HCT116 (cell line): ENCODE data around the gene MED15. TPM values are rescaled to one million over a fixed set of nuclear protein-coding genes. Genes with fewer than 3 reads are reported as not detected.

Experiments
- ATAC-seq: fragments of 200-7000 bp; cut with Tn5 transposase; 2 replicates; pipeline ENCODE4 v1.9.1; 2020; ENCODE audit warnings: mild to moderate bottlenecking, moderate library complexity
- BruUV-seq: library from RNA; stranded (reverse); fragments of 400-500 nt; replicated peaks from 2 replicates; lab custom pipeline; 2021; lab: Mats Ljungman, UMichigan
- CTCF ChIA-PET: fragments of 300-600 bp; sonication (Branson Sonifier 250); formaldehyde crosslinking; loops from one replicate; lab custom pipeline; 2021; ENCODE audit warnings: antibody characterized with exemption; lab: Charles Lee
- POLR2A ChIA-PET: fragments of 300-600, 350-600 bp; sonication (Branson Sonifier 250); formaldehyde crosslinking; loops from one replicate; lab custom pipeline; 2021; ENCODE audit warnings: antibody characterized with exemption; lab: Charles Lee
- RAD21 ChIA-PET, 2 experiments: fragments of 300-600 bp; sonication (Branson Sonifier 250); formaldehyde crosslinking; loops; one replicate each; lab custom pipeline; 2023; ENCODE audit warnings: low total read pairs in 2 of 2; ENCODE audit not compliant: uncharacterized antibody in 2 of 2, unreplicated experiment in 2 of 2, low non-redundant PET in 1 of 2; lab: Charles Lee
- DNase-seq: peaks from one replicate; pipeline ENCODE4 v3.0.0-alpha.2; 2010; ENCODE audit warnings: low read depth, low spot score
- H2AFZ ChIP-seq: fragments of 200-600 bp; shearing (Covaris generic), sonication (generic); 2 replicates; pipeline ENCODE4 v1.6.1; 2017; ENCODE audit warnings: low read depth, mixed run types, mixed read lengths, antibody characterized with exemption, low read length; ENCODE audit not compliant: poor library complexity, severe bottlenecking
- H3K27ac ChIP-seq: 2 replicates; pipeline ENCODE4 v1.5.1; 2012; ENCODE audit warnings: low read depth, low read length
- H3K27me3 ChIP-seq: fragments of 200-600 bp; sonication (generic); 2 replicates; pipeline ENCODE4 v1.6.1; 2016; ENCODE audit warnings: mixed run types, low read length, mixed read lengths; ENCODE audit not compliant: insufficient read depth
- H3K36me3 ChIP-seq, 2 experiments: fragments of 200-500 bp in 1 of 2; fragments of 200-600 bp in 1 of 2; sonication (Bioruptor generic) in 1 of 2; sonication (generic) in 1 of 2; 2 replicates each; pipeline versions ENCODE4 v1.5.1 to v1.6.1; 2014 to 2016; ENCODE audit warnings: low read length in 2 of 2, inconsistent platforms in 1 of 2, mixed read lengths in 1 of 2, mixed run types in 1 of 2; ENCODE audit not compliant: insufficient read depth in 2 of 2, control insufficient read depth in 1 of 2
- H3K4me1 ChIP-seq, 2 experiments: fragments of 200-600 bp in 1 of 2; sonication (generic) in 1 of 2; 2 replicates each; pipeline versions ENCODE4 v1.5.1 to v1.6.1; 2012 to 2017; ENCODE audit warnings: low read length in 2 of 2, inconsistent platforms in 1 of 2, mild to moderate bottlenecking in 1 of 2, mixed read lengths in 1 of 2, mixed run types in 1 of 2, moderate library complexity in 1 of 2; ENCODE audit not compliant: insufficient read depth in 2 of 2, control insufficient read depth in 1 of 2
- H3K4me2 ChIP-seq: fragments of 200-600 bp; sonication (generic); 2 replicates; pipeline ENCODE4 v1.6.1; 2017; ENCODE audit warnings: mixed run types, low read length, mixed read lengths
- H3K4me3 ChIP-seq, 2 experiments: fragments of 200-600 bp in 1 of 2; sonication (generic) in 1 of 2; replicated peaks in 1 of 2; 2 replicates each; pipeline ENCODE4 v1.5.1; 2011 to 2016; ENCODE audit warnings: low read length in 2 of 2, control low read depth in 1 of 2, low read depth in 1 of 2, mild to moderate bottlenecking in 1 of 2, mixed read lengths in 1 of 2, mixed run types in 1 of 2
- H3K79me2 ChIP-seq: fragments of 200-600 bp; sonication (generic); 2 replicates; pipeline ENCODE4 v1.6.1; 2017; ENCODE audit warnings: mild to moderate bottlenecking, mixed run types, low read length, moderate library complexity, mixed read lengths; ENCODE audit not compliant: insufficient read depth
- H3K9ac ChIP-seq: fragments of 200-600 bp; sonication (generic); 2 replicates; pipeline ENCODE4 v1.6.1; 2016; ENCODE audit warnings: low read length, mixed read lengths
- H3K9me2 ChIP-seq: fragments of 200-600 bp; sonication (generic), shearing (Covaris generic); 2 replicates; pipeline ENCODE4 v1.6.1; 2017; ENCODE audit warnings: mixed run types, mild to moderate bottlenecking, moderate library complexity; ENCODE audit not compliant: insufficient read depth
- H3K9me3 ChIP-seq, 2 experiments: fragments of 200-500 bp in 1 of 2; fragments of 200-600 bp in 1 of 2; sonication (Bioruptor generic) in 1 of 2; sonication (generic) in 1 of 2; 2 replicates each; pipeline ENCODE4 v1.6.1; 2014 to 2017; ENCODE audit warnings: low read length in 2 of 2, mixed read lengths in 2 of 2, inconsistent platforms in 1 of 2, low read depth in 1 of 2, mild to moderate bottlenecking in 1 of 2, mixed run types in 1 of 2, moderate library complexity in 1 of 2; ENCODE audit not compliant: control insufficient read depth in 1 of 2, insufficient read depth in 1 of 2
- H4K20me1 ChIP-seq: fragments of 200-600 bp; sonication (generic), shearing (Covaris generic); 2 replicates; pipeline ENCODE4 v1.6.1; 2017; ENCODE audit warnings: mixed run types, mild to moderate bottlenecking, moderate library complexity; ENCODE audit not compliant: insufficient read depth
- ATF3 ChIP-seq: IDR thresholded peaks from 2 replicates; pipeline ENCODE4 v1.6.1; 2012
- CBX3 ChIP-seq: IDR thresholded peaks from 2 replicates; pipeline ENCODE4 v1.6.1; 2012; ENCODE audit warnings: low read depth
- CEBPB ChIP-seq: IDR thresholded peaks from 2 replicates; pipeline ENCODE4 v1.6.1; 2012; ENCODE audit warnings: low read depth
- CTCF ChIP-seq, 3 experiments: fragments of 200-600 bp in 1 of 3; sonication (generic) in 1 of 3; IDR thresholded peaks in 2 of 3; conservative IDR thresholded peaks in 1 of 3; 2 replicates each; pipeline ENCODE4 v1.5.1; 2012 to 2017; ENCODE audit warnings: low read depth in 2 of 3, low read length in 2 of 3, antibody characterized with exemption in 1 of 3, borderline replicate concordance in 1 of 3, control low read depth in 1 of 3, mild to moderate bottlenecking in 1 of 3, mixed read lengths in 1 of 3, mixed run types in 1 of 3, moderate library complexity in 1 of 3; ENCODE audit not compliant: insufficient read depth in 1 of 3
- EGR1 ChIP-seq: IDR thresholded peaks from 2 replicates; pipeline ENCODE4 v1.6.1; 2012; ENCODE audit warnings: low read depth
- ELF1 ChIP-seq: IDR thresholded peaks from 2 replicates; pipeline ENCODE4 v1.6.1; 2012; ENCODE audit warnings: low read depth, borderline replicate concordance
- EZH2 ChIP-seq: fragments of 200-600 bp; sonication (generic); IDR thresholded peaks from 2 replicates; pipeline ENCODE4 v1.6.1; 2017; ENCODE audit warnings: antibody characterized with exemption, mixed run types
- JUND ChIP-seq: IDR thresholded peaks from 2 replicates; pipeline ENCODE4 v1.6.1; 2012
- MAX ChIP-seq: IDR thresholded peaks from 2 replicates; pipeline ENCODE4 v1.6.1; 2012
- POLR2A ChIP-seq: IDR thresholded peaks from 2 replicates; pipeline ENCODE4 v1.7.0; 2011; ENCODE audit warnings: borderline replicate concordance; ENCODE audit not compliant: insufficient read depth, insufficient read length; ENCODE audit errors: extremely low read depth
- REST ChIP-seq: IDR thresholded peaks from 2 replicates; pipeline ENCODE4 v1.6.1; 2012; ENCODE audit warnings: low read depth
- SP1 ChIP-seq: IDR thresholded peaks from 2 replicates; pipeline ENCODE4 v1.6.1; 2012; ENCODE audit warnings: low read depth
- SRF ChIP-seq: IDR thresholded peaks from 2 replicates; pipeline ENCODE4 v1.6.1; 2012; ENCODE audit warnings: low read depth
- TCF7L2 ChIP-seq: IDR thresholded peaks from 2 replicates; pipeline ENCODE4 v1.7.0; 2011; ENCODE audit warnings: borderline replicate concordance, inconsistent platforms; ENCODE audit not compliant: insufficient read depth, insufficient read length; ENCODE audit errors: extremely low read depth
- ZFX ChIP-seq: fragments of 450-650 bp; IDR thresholded peaks from 2 replicates; pipeline ENCODE4 v1.6.1; 2017
- intact Hi-C: fragments of 100-400 bp; cut with micrococcal nuclease; formaldehyde crosslinking; loops from 2 replicates; pipeline ENCODE4 v1.10.0; 2022
- total RNA-seq: library from RNA; stranded (reverse); gene quantifications from one replicate; pipeline ENCODE4 v1.2.1, GENCODE V29; 2021; ENCODE audit not compliant: unreplicated experiment

The MED15 gene
- total RNA-seq, 1 experiment from 2014 or later, result 81.3 TPM

- no peaks in the 10 kb centered on the region for H3K79me2 ChIP-seq
- no peak overlapping the region for H3K27ac ChIP-seq
- no peak overlapping the region for H3K4me2 ChIP-seq
- BruUV-seq, result no TSS peak
- intact Hi-C loops, result no loop called here
- TF ChIP-seq EGR1 (no peak), CEBPB (no peak), EZH2 (no peak), CTCF (IDR thresholded peaks at IDR 0.05 in 2 of 3, conservative IDR thresholded peaks at IDR 0.05 in 1 of 3; ENCODE audit: borderline replicate concordance in 1 of 3, insufficient read depth in 1 of 3, low read depth in 2 of 3, low read length in 2 of 3) (no peak), SRF (no peak)
- ChIA-PET POLR2A (no interaction called here), RAD21 (no interaction called here), CTCF (no interaction called here)
- H3K27me3 ChIP-seq, result no peaks in the 10 kb centered on the region
- no peak overlapping the region for H2AFZ ChIP-seq
- H3K4me3 ChIP-seq, result no peak overlapping the region
- H4K20me1 ChIP-seq, result no peaks in the 10 kb centered on the region
- no peaks in the 10 kb centered on the region for H3K36me3 ChIP-seq
- ATAC-seq (no peak), DNase-seq (no peak)
- H3K9me3 ChIP-seq, result no peaks in the 10 kb centered on the region
- no peak overlapping the region for H3K9ac ChIP-seq
- H3K4me1 ChIP-seq, result no peaks in the 10 kb centered on the region
- no peaks in the 10 kb centered on the region for H3K9me2 ChIP-seq
Measured at GRCh38 chr22:20616451-20617043, 109.1 kb downstream of the MED15 start.

- intact Hi-C loops, result no loop called here
- ATAC-seq, result no peak
- Histone ChIP-seq H3K4me3 (no peak overlapping the region), H3K27ac (no peak overlapping the region), H3K9me2 (no peaks in the 10 kb centered on the region), H3K79me2 (no peaks in the 10 kb centered on the region), H3K36me3 (no peaks in the 10 kb centered on the region), H3K9me3 (no peaks in the 10 kb centered on the region), H3K9ac (no peak overlapping the region), H4K20me1 (no peaks in the 10 kb centered on the region), H3K27me3 (no peaks in the 10 kb centered on the region), H3K4me2 (no peak overlapping the region), H2AFZ (no peak overlapping the region), H3K4me1 (no peaks in the 10 kb centered on the region)
- RAD21 ChIA-PET, result no interaction called here
- CTCF ChIA-PET, result interaction anchor here (1.4 kb wide), 1 partner anchor 12 kb away, joined by 5 read pairs; no protein-coding TSS in a partner anchor
- DNase-seq, result no peak
- POLR2A ChIA-PET, result no interaction called here
- no TSS peak for BruUV-seq
- TF ChIP-seq ATF3 (no peak), REST (no peak), MAX (no peak), SRF (no peak), ELF1 (no peak), SP1 (no peak), CBX3 (no peak), ZFX (no peak), EZH2 (no peak), TCF7L2 (no peak), EGR1 (no peak), POLR2A (no peak), JUND (no peak)
Measured at GRCh38 chr22:20618488-20618887, 111.1 kb downstream of the MED15 start.
